Measurements from ENCODE around the gene PDE2A. TPM values are rescaled to one million over a fixed set of nuclear protein-coding genes. Genes with fewer than 3 reads are reported as not detected.

The PDE2A gene
- total RNA-seq, 1 donor from 2014 or later, result 3.0 TPM

GRCh38 chr11:72682858-72683243, 8.6 kb upstream of the PDE2A start:
- Mint-ChIP-seq H3K27me3 (ENCODE audit: low read depth) (peaks cover 34% of the 10 kb centered on the region), H3K9me3 (no peaks in the 10 kb centered on the region), H3K4me3 (no peak overlapping the region), H3K36me3 (ENCODE audit: low read depth) (no peaks in the 10 kb centered on the region), H3K27ac (ENCODE audit: unreplicated experiment) (no peak overlapping the region), H3K4me1 (peaks cover 14% of the 10 kb centered on the region)
- no peak for TF ChIP-seq CTCF (conservative IDR thresholded peaks at IDR 0.05)
- no peak for DNase-seq (ENCODE audit: low read depth, low spot score)

GRCh38 chr11:72682238-72682857, 8.1 kb upstream of the PDE2A start:
- DNase-seq (ENCODE audit: low read depth, low spot score), result no peak
- Mint-ChIP-seq H3K4me1 (peaks cover 15% of the 10 kb centered on the region), H3K9me3 (no peaks in the 10 kb centered on the region), H3K36me3 (ENCODE audit: low read depth) (no peaks in the 10 kb centered on the region), H3K4me3 (no peak overlapping the region), H3K27me3 (ENCODE audit: low read depth) (peaks cover 39% of the 10 kb centered on the region), H3K27ac (ENCODE audit: unreplicated experiment) (no peak overlapping the region)
- no peak for TF ChIP-seq CTCF (conservative IDR thresholded peaks at IDR 0.05)

- TF ChIP-seq CTCF (conservative IDR thresholded peaks at IDR 0.05), result no peak
- H3K9me3 Mint-ChIP-seq, result no peaks in the 10 kb centered on the region
- no peak overlapping the region for H3K4me3 Mint-ChIP-seq
- peaks cover 20% of the 10 kb centered on the region for H3K4me1 Mint-ChIP-seq
- H3K36me3 Mint-ChIP-seq (ENCODE audit: low read depth), result no peaks in the 10 kb centered on the region
- H3K27me3 Mint-ChIP-seq (ENCODE audit: low read depth), result peaks cover 47% of the 10 kb centered on the region
- DNase-seq (ENCODE audit: low read depth, low spot score), result no peak
- no peak overlapping the region for H3K27ac Mint-ChIP-seq (ENCODE audit: unreplicated experiment)
These were observed 7.3 kb upstream of the PDE2A start for GRCh38 chr11:72681226-72682153.

- DNase-seq (ENCODE audit: low read depth, low spot score), result no peak
- Mint-ChIP-seq H3K9me3 (no peaks in the 10 kb centered on the region), H3K27me3 (ENCODE audit: low read depth) (peaks cover 55% of the 10 kb centered on the region), H3K4me3 (peak overlapping the region; percentile 38), H3K4me1 (peaks cover 20% of the 10 kb centered on the region), H3K27ac (ENCODE audit: unreplicated experiment) (no peak overlapping the region), H3K36me3 (ENCODE audit: low read depth) (no peaks in the 10 kb centered on the region)
- TF ChIP-seq CTCF (conservative IDR thresholded peaks at IDR 0.05), result no peak
These were observed 6.5 kb upstream of the PDE2A start for GRCh38 chr11:72680624-72681158.

- peaks cover 64% of the 10 kb centered on the region for H3K27me3 Mint-ChIP-seq (ENCODE audit: low read depth)
- peaks cover 20% of the 10 kb centered on the region for H3K4me1 Mint-ChIP-seq
- peak overlapping the region; percentile 55 for H3K4me3 Mint-ChIP-seq
- no peak overlapping the region for H3K27ac Mint-ChIP-seq (ENCODE audit: unreplicated experiment)
- no peak for TF ChIP-seq CTCF (conservative IDR thresholded peaks at IDR 0.05)
- no peak for DNase-seq (ENCODE audit: low read depth, low spot score)
- H3K36me3 Mint-ChIP-seq (ENCODE audit: low read depth), result no peaks in the 10 kb centered on the region
- no peaks in the 10 kb centered on the region for H3K9me3 Mint-ChIP-seq
These were observed 5.6 kb upstream of the PDE2A start for GRCh38 chr11:72679869-72680268.
